Measurements from ENCODE around the gene CHRNA4.

CHRNA4 gene

DNA sequence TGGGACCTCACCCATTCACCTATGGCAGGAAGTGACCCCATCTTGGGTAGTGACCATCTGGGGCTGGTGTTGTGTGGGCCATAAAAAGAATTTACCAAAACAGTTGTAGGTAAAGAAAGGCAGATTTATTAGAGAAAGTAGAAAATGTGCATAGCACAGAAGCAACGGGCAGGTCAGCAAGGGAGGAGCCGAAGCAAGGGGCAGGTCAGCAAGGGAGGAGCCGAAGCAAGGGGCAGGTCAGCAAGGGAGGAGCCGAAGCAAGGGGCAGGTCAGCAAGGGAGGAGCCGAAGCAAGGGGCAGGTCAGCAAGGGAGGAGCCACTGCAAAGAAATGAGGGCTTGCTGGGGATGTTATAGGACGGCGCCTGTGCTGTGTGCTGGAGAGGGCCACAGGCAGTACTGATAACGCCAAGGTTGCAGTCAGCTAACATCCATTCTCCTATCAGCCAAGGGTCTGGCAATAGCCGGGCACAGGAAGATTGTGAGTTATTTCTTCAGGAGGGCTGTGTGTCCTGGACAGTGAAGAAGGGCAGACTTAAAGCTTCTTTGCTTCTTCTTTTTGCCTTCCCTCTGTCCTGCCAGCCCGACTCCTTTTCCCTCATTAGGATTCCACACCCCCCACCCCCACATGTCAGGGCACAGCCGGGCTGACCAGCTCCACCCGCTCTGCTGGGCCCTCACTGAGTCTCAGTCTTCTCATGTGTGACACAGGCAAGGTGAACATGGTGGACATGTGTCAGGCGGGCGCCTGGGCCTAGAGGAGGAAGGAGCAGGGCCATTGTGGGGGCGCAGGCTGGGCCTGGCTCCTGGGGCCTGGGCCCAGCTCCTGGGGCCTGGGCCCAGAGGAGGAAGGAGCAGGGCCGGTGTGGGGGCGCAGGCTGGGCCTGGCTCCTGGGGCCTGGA, 31.6 kb upstream of the CHRNA4 start:
- Histone ChIP-seq H3K4me1 (ENCODE audit: low read length) (no peaks in the 10 kb centered on the region), H4K20me1 (ENCODE audit: insufficient read depth, low read length) (no peaks in the 10 kb centered on the region), H3K36me3 (replicated peaks; ENCODE audit: low read depth, low read length) (no peaks in the 10 kb centered on the region), H3K9me3 (ENCODE audit: insufficient read depth, low read length) (no peaks in the 10 kb centered on the region; the same call in 1 of the 2 replicates), H3K27ac (ENCODE audit: low read length) (no peak overlapping the region), H3K79me2 (ENCODE audit: low read length) (no peaks in the 10 kb centered on the region), H3K9ac (ENCODE audit: low read length) (no peak overlapping the region), H3K4me2 (ENCODE audit: low read length) (no peak overlapping the region), H3K27me3 (ENCODE audit: low read depth, low read length) (0 out of 2 replicates have a peak, but pooled peaks cover 3% of the 10 kb centered on the region), H3K4me3 (ENCODE audit: low read length) (no peak overlapping the region), H2AFZ (ENCODE audit: low read depth, low read length) (no peak overlapping the region)
- TF ChIP-seq, protein P1, sequence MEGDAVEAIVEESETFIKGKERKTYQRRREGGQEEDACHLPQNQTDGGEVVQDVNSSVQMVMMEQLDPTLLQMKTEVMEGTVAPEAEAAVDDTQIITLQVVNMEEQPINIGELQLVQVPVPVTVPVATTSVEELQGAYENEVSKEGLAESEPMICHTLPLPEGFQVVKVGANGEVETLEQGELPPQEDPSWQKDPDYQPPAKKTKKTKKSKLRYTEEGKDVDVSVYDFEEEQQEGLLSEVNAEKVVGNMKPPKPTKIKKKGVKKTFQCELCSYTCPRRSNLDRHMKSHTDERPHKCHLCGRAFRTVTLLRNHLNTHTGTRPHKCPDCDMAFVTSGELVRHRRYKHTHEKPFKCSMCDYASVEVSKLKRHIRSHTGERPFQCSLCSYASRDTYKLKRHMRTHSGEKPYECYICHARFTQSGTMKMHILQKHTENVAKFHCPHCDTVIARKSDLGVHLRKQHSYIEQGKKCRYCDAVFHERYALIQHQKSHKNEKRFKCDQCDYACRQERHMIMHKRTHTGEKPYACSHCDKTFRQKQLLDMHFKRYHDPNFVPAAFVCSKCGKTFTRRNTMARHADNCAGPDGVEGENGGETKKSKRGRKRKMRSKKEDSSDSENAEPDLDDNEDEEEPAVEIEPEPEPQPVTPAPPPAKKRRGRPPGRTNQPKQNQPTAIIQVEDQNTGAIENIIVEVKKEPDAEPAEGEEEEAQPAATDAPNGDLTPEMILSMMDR (IDR thresholded peaks at IDR 0.05; ENCODE audit: low read depth, low read length) = no peak
- TF ChIP-seq EZH2phosphoT487 (IDR thresholded peaks at IDR 0.05; ENCODE audit: low read depth) = no peak

DNA sequence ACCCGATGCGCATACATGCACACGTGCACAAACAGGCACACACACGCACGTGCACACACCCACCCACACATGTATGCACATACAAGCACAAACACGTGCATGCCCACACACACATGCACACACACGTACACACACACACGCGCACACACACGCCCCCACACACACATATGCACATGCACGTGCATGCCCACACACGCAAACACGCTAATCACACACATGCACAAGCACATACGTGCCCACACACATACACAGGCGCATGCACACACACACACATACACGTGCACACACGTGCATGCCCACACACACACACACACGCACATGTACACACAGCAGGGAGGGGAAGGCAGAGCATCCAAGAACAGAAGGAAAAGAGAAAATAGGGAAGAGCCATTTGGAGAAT, 26.8 kb upstream of the CHRNA4 start:
- Histone ChIP-seq H4K20me1 (ENCODE audit: insufficient read depth, low read length) (no peaks in the 10 kb centered on the region), H3K27ac (ENCODE audit: low read length) (no peak overlapping the region), H3K9me3 (ENCODE audit: insufficient read depth, low read length) (no peaks in the 10 kb centered on the region; the same call in 1 of the 2 replicates), H3K36me3 (replicated peaks; ENCODE audit: low read depth, low read length) (no peaks in the 10 kb centered on the region), H2AFZ (ENCODE audit: low read depth, low read length) (no peak overlapping the region), H3K4me2 (ENCODE audit: low read length) (no peak overlapping the region), H3K4me1 (ENCODE audit: low read length) (no peaks in the 10 kb centered on the region), H3K9ac (ENCODE audit: low read length) (no peak overlapping the region), H3K27me3 (ENCODE audit: low read depth, low read length) (0 out of 2 replicates have a peak, but pooled peaks cover 3% of the 10 kb centered on the region), H3K4me3 (ENCODE audit: low read length) (no peak overlapping the region), H3K79me2 (ENCODE audit: low read length) (no peaks in the 10 kb centered on the region)
- TF ChIP-seq, protein P1 (IDR thresholded peaks at IDR 0.05; ENCODE audit: low read depth, low read length) = no peak
- no peak for TF ChIP-seq EZH2phosphoT487 (IDR thresholded peaks at IDR 0.05; ENCODE audit: low read depth)

DNA sequence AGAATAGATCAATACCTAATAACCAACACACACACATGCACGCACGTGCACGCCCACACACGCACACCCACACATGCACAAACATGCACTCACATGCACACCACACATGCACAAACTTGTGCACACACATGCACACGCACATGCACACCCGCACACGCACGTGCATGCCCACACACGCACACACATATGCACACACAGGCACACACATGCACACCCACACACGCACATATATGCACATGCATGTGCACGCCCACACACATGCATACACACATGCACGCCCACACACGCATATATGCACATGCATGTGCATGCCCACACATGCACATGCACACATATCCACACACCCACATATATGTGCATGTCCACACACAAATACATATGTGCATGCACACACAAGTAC, 26.2 kb upstream of the CHRNA4 start:
- no peak overlapping the region for H2AFZ ChIP-seq (ENCODE audit: low read depth, low read length)
- no peaks in the 10 kb centered on the region for H3K79me2 ChIP-seq (ENCODE audit: low read length)
- no peaks in the 10 kb centered on the region for H4K20me1 ChIP-seq (ENCODE audit: insufficient read depth, low read length)
- no peaks in the 10 kb centered on the region; the same call in 1 of the 2 replicates for H3K9me3 ChIP-seq (ENCODE audit: insufficient read depth, low read length)
- H3K4me3 ChIP-seq (ENCODE audit: low read length) = no peak overlapping the region
- 0 out of 2 replicates have a peak, but pooled peaks cover 3% of the 10 kb centered on the region for H3K27me3 ChIP-seq (ENCODE audit: low read depth, low read length)
- H3K27ac ChIP-seq (ENCODE audit: low read length) = no peak overlapping the region
- no peak for TF ChIP-seq EZH2phosphoT487 (IDR thresholded peaks at IDR 0.05; ENCODE audit: low read depth)
- TF ChIP-seq, protein P1 (IDR thresholded peaks at IDR 0.05; ENCODE audit: low read depth, low read length) = no peak
- H3K36me3 ChIP-seq (replicated peaks; ENCODE audit: low read depth, low read length) = no peaks in the 10 kb centered on the region
- H3K4me2 ChIP-seq (ENCODE audit: low read length) = no peak overlapping the region
- no peak overlapping the region for H3K9ac ChIP-seq (ENCODE audit: low read length)
- no peaks in the 10 kb centered on the region for H3K4me1 ChIP-seq (ENCODE audit: low read length)

DNA sequence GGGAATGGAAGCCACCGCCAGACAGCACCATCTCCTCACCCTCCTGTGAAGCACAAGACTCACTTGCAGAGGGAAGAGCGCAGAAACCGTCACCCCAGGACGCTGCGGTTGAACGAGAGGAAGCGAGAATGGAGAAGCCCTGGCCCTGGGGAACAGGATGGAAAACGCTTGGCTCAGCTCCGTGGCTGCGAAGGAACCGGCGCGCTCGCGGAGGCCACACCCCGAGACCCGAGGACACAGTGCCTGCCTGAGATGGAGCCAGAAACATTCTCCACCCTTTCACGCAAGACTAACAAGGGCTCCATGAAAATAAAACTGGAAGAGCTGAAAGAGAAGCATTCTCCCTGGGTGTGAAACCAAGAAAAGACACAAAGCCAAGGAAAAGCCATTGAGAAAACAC, 25.3 kb upstream of the CHRNA4 start:
- H3K4me3 ChIP-seq (ENCODE audit: low read length) = no peak overlapping the region
- no peak overlapping the region for H3K4me2 ChIP-seq (ENCODE audit: low read length)
- no peaks in the 10 kb centered on the region for H3K4me1 ChIP-seq (ENCODE audit: low read length)
- no peak overlapping the region for H3K27ac ChIP-seq (ENCODE audit: low read length)
- TF ChIP-seq, protein P1 (IDR thresholded peaks at IDR 0.05; ENCODE audit: low read depth, low read length) = no peak
- TF ChIP-seq EZH2phosphoT487 (IDR thresholded peaks at IDR 0.05; ENCODE audit: low read depth) = no peak
- no peak overlapping the region for H2AFZ ChIP-seq (ENCODE audit: low read depth, low read length)
- no peaks in the 10 kb centered on the region for H3K36me3 ChIP-seq (replicated peaks; ENCODE audit: low read depth, low read length)
- no peaks in the 10 kb centered on the region; the same call in 1 of the 2 replicates for H3K9me3 ChIP-seq (ENCODE audit: insufficient read depth, low read length)
- H3K27me3 ChIP-seq (ENCODE audit: low read depth, low read length) = 0 out of 2 replicates have a peak, but pooled peaks cover 3% of the 10 kb centered on the region
- H3K79me2 ChIP-seq (ENCODE audit: low read length) = no peaks in the 10 kb centered on the region
- no peak overlapping the region for H3K9ac ChIP-seq (ENCODE audit: low read length)
- H4K20me1 ChIP-seq (ENCODE audit: insufficient read depth, low read length) = no peaks in the 10 kb centered on the region

Data from OCI-LY3 (cell line).